GM18502 (cell line): ENCODE results near the gene KRTAP9-6.
"Not testable (repeated sequence)": the region's sequence is repeated elsewhere in the genome, so short reads cannot be mapped to it uniquely, and the experiment has no call there.

Source experiments
- ATAC-seq: cut with Tn5 transposase; IDR thresholded peaks from one replicate; pipeline ENCODE4 v1.9.1; 2021; ENCODE audit warnings: mild to moderate bottlenecking; ENCODE audit not compliant: unreplicated experiment, poor library complexity

The KRTAP9-6 gene, protein sequence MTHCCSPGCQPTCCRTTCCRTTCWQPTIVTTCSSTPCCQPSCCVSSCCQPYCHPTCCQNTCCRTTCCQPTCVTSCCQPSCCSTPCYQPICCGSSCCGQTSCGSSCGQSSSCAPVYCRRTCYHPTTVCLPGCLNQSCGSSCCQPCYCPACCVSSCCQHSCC

DNA sequence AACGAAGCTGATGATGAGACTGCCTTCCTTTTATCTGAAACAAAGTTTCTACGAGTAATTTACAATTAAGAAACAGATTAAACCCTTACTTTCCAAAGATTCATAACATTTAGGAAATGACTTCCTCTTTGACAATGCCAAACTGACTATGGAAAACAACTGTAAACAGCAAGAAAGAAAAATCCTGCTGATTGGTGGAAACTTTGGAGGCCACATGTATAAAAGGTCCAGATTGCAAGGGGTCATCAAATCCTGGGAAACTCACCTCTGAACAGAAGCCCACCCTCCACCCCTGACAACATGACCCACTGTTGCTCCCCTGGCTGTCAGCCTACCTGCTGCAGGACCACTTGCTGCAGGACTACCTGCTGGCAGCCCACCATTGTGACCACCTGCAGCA is at the start of gene KRTAP9-6:
TSS of gene KRTAP9-6 (plus strand) at position 301 of the 400 bp plus-strand sequence. CDS start at position 301, 0 bp downstream.
- ATAC-seq, result no peak

DNA sequence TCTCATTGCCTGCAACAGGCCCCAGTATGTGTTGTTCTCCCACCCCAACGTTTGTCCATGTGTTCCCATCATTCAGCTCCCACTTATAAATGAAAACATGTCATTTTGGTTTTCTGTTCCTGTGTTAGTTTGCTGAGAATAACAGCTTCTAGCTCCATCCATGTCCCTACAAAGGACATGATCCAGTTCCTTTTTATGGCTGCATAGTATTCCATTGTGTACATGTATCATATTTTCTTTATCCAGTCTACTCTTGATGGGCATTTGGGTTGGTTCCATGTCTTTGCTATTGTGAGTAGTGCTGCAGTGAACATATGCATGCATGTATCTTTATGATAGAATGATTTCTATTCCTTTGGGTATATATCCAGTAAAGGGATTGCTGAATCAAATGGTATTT is 49.5 kb upstream of the KRTAP9-6 start:
- ATAC-seq, result no peak

DNA sequence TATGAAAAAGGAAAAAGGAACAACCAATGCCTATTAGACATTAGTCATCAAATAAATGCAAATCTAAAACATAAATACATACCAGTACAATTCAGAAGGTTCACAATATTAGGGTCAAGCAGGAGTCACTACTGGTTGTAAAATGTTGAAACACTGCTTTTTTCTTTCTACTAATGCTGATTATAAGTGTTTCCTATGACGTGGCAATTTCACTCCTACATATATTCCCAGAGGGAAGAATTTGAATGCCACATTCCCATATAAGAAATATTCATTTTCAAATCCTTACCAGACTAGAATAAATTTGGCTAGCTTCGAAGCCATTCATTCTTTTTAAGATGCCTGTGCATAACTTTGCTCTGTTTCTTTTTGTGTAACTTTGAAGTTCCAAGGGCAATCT is 41.4 kb upstream of the KRTAP9-6 start:
- no peak for ATAC-seq

DNA sequence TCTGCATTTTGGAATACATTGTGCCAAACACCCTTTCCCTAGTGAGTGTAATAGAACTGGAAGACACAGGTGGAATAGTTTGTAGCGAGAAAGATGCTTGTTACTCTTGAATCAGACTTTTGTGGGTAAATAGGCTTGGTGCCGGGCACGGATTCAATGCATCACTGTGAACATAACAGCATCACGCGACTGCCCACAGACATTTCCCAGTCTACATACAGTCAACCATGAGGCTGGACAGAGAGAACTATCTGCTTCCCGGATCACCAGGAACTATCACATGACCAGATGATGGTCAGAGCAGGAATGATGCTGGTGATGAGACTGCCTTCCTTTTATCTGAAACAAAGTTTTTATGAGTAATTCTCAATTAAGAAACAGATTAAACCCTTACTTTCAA is 39.1 kb upstream of the KRTAP9-6 start:
- no peak for ATAC-seq

DNA sequence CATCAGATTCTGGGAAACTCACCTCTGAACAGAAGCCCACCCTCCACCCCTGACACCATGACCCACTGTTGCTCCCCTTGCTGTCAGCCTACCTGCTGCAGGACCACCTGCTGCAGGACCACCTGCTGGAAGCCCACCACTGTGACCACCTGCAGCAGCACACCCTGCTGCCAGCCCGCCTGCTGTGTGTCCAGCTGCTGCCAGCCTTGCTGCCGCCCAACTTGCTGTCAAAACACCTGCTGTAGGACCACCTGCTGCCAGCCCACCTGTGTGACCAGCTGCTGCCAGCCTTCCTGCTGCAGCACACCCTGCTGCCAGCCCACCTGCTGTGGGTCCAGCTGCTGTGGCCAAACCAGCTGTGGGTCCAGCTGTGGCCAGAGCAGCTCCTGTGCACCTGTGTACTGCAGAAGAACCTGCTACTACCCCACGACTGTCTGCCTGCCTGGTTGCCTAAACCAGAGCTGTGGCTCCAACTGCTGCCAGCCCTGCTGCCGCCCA is 38.5 kb upstream of the KRTAP9-6 start, which contains the start of gene KRTAP9-2:
TSS of gene KRTAP9-2 (plus strand) at position 51 of the 498 bp plus-strand sequence. CDS start at position 58, 7 bp downstream.
- not testable (repeated sequence) for ATAC-seq

DNA sequence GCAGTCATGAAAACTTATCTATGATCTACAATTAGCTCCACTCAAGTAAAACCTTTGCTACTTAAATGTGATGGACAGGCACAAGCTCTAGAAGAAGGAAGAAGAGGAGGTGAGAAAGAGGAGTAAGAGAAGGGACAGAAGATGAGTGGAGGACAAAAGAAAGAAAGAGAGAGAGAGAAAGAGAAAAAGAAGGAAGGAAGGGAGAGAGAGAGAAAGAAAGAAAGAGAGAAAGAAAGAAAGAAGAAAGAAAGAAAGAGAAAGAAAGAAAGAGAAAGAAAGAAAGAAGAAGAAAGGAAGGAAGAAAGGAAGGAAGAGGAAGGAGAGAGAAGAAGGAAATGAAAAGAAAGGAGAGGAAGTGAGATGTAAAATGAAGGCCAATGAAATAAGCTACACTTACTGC is 35.1 kb upstream of the KRTAP9-6 start:
- ATAC-seq, result no peak

DNA sequence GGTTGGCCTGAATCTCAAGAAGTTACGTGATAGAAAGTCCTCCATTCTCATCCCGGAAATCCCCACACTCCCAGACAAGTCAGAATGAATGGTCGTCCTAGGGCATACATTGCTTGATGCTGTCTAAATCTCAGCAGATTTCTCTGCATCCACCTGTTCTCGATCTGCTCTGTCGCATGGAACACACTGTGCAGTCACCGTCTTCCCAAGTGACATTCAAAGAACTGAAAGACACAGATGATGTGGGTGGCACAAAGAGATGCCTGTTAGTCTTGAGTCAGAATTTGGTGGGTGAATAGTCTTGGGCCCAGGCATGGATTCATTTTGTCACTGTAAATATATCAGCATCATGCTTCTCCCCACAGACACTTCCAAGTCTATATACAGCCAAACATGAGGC is 33.4 kb upstream of the KRTAP9-6 start:
- no peak for ATAC-seq

DNA sequence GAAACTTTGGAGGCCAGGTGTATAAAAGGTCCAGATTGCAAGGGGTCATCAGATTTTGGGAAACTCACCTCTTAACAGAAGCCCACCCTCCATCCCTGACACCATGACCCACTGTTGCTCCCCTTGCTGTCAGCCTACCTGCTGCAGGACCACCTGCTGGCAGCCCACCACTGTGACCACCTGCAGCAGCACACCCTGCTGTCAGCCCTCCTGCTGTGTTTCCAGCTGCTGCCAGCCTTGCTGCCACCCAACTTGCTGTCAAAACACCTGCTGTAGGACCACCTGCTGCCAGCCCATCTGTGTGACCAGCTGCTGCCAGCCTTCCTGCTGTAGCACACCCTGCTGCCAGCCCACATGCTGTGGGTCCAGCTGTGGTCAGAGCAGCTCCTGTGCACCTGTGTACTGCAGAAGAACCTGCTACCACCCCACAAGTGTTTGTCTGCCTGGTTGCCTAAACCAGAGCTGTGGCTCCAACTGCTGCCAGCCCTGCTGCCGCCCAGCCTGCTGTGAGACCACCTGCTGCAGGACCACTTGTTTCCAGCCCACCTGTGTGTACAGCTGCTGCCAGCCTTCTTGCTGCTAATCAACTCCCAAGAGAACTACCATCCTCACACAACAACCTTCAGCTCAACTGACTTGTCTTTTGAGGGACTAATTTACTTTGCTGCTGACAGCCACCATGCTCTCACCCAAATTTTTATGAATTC is 32.6 kb upstream of the KRTAP9-6 start, which contains the start of gene KRTAP9-3:
TSS of gene KRTAP9-3 (plus strand) at position 51 of the 707 bp plus-strand sequence. CDS start at position 104, 53 bp downstream.
- ATAC-seq, result not testable (repeated sequence)

DNA sequence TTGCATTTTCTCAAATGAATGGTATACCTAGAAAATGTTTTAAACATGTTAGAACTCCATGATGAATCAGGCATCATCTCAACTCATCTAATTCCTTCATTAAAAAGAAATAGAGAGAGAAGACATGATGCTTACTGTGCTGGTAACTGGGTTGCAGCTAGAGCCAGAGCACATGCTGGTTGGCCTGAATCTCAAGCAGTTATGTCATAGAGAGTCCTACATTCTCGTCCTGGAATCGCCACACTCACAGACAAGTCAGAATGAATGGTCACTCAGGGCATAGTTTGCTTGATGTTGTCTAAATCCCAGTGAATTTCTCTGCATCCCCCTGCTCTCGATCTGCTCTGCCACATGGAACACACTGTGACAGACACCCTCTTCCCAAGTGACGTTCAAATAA is 28.1 kb upstream of the KRTAP9-6 start:
- ATAC-seq, result not testable (repeated sequence)

DNA sequence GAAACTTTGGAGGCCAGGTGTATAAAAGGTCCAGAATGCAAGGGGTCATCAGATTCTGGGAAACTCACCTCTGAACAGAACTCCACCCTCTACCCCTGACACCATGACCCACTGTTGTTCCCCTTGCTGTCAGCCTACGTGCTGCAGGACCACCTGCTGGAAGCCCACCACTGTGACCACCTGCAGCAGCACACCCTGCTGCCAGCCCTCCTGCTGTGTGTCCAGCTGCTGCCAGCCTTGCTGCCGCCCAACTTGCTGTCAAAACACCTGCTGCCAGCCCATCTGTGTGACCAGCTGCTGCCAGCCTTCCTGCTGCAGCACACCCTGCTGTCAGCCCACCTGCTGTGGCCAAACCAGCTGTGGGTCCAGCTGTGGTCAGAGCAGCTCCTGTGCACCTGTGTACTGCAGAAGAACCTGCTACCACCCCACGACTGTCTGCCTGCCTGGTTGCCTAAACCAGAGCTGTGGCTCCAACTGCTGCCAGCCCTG is 27.2 kb upstream of the KRTAP9-6 start, which contains the start of gene KRTAP9-8:
TSS of gene KRTAP9-8 (plus strand) at position 51 of the 489 bp plus-strand sequence. CDS start at position 104, 53 bp downstream.
- ATAC-seq, result not testable (repeated sequence)

DNA sequence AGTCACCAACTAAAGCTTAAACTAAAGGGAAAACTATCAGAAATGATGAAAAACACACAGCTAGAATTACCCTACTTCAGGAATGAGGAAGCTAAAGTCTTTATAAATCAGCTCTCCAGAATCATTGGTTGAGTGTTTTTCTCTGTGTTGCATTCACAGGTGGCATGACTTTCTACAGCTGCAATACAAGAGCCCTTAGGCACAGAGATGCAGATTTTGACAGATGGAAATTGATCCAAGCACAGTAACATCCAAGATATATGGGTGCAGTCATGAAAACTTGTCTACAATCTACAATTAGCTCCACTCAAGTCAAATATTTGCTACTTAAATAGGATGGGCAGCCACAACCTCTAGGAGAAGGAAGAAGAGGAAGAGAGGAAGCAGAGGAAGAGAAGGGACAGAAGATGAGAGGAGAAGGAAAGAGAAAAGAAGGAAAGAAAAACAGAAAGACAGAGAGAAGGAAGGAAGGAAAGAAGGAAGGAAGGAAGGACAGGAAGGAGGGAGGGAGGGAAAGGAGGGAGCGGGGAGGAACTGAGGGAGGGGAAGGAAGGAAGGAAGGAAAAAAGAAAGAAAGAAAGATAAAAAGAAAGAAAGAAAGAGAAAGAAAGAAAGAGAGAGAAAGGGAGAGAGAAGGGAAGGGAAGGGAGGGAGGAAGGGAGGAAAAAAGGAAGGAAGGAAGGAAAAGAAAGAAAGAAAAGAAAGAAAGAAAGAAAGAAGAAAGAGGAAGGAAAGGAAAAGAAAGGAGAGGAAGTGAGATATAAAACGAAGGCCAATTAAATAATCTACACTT is 18.0 kb upstream of the KRTAP9-6 start:
- ATAC-seq, result not testable (repeated sequence)

DNA sequence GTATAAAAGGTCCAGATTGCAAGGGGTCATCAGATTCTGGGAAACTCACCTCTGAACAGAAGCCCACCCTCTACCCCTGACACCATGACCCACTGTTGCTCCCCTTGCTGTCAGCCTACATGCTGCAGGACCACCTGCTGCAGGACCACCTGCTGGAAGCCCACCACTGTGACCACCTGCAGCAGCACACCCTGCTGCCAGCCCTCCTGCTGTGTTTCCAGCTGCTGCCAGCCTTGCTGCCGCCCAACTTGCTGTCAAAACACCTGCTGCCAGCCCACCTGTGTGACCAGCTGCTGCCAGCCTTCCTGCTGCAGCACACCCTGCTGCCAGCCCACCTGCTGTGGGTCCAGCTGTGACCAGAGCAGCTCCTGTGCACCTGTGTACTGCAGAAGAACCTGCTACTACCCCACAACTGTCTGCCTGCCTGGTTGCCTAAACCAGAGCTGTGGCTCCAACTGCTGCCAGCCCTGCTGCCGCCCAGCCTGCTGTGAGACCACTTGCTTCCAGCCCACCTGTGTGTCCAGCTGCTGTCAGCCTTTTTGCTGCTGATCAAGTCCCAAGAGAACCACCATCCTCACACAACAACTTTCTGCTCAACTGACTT is 15.4 kb upstream of the KRTAP9-6 start, which contains the start of gene KRTAP9-4:
TSS of gene KRTAP9-4 (plus strand) at position 51 of the 604 bp plus-strand sequence. CDS start at position 85, 34 bp downstream.
- ATAC-seq, result not testable (repeated sequence)

DNA sequence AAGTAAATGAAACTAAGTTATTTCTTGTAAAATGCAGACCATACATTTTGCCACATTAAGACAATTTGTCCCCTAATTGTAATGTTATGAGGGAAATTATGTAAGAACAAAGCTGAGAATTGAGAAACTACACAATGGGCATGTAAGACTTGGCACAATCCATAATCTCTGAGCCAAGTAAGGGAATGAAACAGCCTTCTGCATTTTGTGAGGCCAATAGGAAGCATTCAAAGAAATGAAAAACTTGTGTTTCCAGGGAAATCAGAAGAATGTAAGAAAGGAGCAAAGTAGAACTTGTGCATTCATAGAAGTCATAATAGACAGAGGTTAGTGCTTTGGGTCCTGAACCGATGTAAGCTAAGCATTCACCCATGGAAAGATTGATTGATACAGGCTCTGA is 13.9 kb upstream of the KRTAP9-6 start:
- no peak for ATAC-seq

DNA sequence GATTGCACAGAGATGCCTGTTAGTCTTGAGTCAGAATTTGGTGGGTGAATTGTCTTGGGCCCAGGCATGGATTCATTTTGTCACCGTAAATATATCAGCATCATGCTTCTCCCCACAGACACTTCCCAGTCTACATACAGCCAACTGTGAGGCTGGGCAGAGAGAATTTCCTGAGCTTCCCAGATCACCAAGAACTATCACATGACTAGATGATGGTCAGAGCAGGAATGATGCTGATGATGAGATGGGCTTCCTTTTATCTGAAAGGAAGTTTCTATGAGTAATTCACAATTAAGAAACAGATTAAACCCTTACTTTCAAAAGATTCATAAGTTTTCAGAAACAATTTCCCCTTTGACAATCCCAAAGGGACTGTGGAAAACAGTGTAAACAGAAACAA is 10.3 kb upstream of the KRTAP9-6 start:
- no peak for ATAC-seq

DNA sequence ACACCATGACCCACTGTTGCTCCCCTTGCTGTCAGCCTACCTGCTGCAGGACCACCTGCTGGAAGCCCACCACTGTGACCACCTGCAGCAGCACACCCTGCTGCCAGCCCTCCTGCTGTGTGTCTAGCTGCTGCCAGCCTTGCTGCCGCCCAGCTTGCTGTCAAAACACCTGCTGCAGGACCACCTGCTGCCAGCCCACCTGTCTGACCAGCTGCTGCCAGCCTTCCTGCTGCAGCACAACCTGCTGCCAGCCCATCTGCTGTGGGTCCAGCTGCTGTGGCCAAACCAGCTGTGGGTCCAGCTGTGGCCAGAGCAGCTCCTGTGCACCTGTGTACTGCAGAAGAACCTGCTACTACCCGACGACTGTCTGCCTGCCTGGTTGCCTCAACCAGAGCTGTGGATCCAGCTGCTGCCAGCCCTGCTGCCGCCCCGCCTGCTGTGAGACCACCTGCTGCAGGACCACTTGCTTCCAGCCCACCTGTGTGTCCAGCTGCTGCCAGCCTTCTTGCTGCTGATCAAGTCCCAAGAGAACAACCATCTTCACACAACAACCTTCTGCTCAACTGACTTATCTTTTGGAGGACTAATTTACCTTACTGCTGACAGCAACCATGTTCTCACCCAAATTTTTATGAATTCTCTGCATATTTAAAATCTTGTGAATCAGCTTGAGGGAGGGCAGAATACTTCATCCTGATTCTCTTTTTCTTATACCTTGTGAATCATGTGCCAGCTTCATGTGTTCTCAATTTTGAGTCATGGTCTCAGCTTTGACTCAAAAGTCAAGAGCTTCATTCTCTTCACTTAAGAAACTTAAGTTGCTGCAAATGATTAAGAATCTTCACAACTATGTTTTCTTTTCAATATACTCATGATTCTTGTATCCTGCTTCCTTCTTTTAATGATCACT is 9.5 kb upstream of the KRTAP9-6 start, which contains the start of gene KRTAP9-9:
TSS of gene KRTAP9-9 (plus strand) at position 4 of the 910 bp plus-strand sequence.
- ATAC-seq, result not testable (repeated sequence)

DNA sequence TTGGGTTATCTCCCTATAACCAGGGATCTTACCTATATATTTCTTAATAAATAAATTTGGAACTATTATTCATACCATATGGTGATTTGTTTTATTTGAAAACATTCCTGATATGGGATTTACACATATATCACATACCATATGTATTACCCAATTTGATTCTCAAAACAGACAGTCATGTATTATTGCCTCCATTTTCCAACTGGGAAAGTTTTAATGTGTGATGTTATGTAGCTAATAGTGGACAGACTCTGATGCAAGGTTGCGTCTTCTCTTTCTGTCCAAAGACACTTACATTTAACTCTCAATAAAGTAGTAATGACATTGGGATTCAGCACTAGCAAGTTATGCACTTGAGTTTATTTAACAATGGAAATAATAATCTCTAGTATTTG is 8.9 kb upstream of the KRTAP9-6 start:
- ATAC-seq, result no peak

DNA sequence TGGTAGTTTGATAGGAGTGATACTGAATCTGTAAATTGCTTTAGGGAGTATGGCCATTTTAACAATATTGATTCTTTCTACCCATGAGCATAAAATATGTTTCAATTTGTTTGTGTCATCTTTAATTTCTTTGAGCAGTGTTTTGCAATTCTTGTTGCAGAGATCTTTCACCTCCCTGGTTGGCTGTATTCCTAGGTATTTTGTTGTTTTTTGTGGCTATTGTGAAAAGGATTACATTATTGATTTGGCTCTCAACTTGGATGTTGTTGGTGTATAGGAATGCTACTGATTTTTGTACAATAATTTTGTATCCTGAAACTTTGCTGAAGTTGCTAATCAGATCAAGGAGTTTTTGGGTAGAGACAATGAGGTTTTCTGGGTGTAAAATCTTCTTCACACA is 6.8 kb upstream of the KRTAP9-6 start:
- no peak for ATAC-seq

DNA sequence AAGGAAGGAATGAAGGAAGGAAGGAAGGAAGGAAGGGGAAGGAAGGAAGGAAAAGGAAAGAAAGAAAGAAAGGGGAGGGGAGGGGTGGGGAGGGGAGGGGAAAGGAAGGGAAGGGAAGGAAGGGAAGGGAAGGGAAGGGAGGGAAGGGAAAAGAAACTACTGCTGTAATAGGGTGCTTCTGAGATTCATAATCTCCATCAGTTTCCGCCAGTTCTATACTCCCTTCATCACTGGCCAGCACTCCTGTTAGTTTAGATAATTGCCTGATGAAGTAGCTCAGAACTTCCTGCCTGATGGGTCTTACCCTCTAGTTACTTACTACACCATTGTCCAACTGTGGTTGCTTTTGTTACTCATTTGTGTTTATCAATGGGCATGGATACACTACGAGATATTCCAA is 2.0 kb upstream of the KRTAP9-6 start:
- ATAC-seq, result no peak

DNA sequence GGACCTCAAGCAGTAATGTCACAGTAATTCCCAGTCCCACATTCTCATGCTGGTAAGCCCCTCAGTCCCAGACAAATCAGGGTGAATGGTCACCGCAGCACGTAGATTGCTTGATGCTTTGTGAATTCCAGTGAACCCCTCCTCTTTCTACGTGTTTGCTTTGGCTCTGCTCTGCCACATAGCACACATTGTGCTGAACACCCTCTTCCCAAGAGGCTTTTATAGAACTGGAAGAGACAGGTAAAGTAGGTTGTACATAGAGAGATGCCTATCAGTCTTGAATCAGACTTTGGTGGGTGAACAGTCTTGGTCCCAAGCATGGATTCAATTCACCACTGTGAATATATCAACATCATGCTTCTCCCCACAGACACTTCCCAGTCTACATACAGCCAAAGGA is 579 bp upstream of the KRTAP9-6 start:
- ATAC-seq, result no peak
